ENCODE results near the gene TDRD7.

TDRD7 gene

DNA sequence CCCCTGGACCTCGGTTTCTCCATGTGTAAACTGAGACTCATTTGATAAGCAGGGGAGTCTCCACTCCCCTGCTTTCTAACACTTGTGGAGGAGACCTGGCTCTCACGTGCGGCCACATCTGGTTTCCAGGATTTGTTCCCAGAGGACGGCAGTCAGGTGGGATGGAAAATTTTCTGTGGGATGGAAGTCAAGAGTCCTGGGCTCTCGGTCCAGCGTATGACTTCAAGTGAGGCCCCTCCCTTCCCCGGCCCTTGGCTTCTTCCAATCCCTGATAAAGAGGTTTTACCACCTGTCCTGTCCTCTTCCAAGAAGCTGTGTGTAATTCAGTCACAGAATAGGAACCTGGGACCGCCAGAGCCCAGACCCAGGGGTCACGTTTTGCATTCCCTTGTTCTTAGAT, 124.6 kb downstream of the TDRD7 start:
- no peak for TF ChIP-seq ZNF274 (IDR thresholded peaks at IDR 0.05; ENCODE audit: low read depth, low read length)
- H3K4me3 ChIP-seq (ENCODE audit: low read length): no peak overlapping the region

DNA sequence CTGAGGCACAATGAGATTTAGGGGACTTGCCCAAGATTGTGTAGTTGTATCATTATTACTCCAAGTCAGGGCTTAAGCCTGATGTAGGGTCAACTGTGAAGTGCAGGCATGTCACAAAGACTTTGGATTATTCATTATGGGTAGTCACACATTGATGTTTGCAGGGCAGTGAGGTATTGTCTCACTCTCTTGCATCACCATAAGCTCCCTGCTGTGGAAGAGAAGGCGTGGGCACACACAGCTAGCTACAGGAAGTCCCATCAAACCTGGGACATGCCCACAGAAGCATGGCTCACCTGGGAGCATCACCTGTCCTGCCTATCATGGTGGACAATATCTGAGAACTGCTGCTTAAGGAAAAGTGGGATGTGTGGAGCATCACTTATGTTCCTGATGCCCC, 131.7 kb downstream of the TDRD7 start:
- TF ChIP-seq ZNF274 (IDR thresholded peaks at IDR 0.05; ENCODE audit: low read depth, low read length): no peak
- no peak overlapping the region for H3K4me3 ChIP-seq (ENCODE audit: low read length)

- TF ChIP-seq ZNF274 (IDR thresholded peaks at IDR 0.05; ENCODE audit: low read depth, low read length): no peak
- H3K4me3 ChIP-seq (ENCODE audit: low read length): no peak overlapping the region
Measured at GRCh38 chr9:97545486-97545885, 133.6 kb downstream of the TDRD7 start.
